ENCODE results near the gene TUBA3C.
"Not testable (repeated sequence)": the region's sequence is repeated elsewhere in the genome, so short reads cannot be mapped to it uniquely, and the experiment has no call there.

Gene TUBA3C

DNA sequence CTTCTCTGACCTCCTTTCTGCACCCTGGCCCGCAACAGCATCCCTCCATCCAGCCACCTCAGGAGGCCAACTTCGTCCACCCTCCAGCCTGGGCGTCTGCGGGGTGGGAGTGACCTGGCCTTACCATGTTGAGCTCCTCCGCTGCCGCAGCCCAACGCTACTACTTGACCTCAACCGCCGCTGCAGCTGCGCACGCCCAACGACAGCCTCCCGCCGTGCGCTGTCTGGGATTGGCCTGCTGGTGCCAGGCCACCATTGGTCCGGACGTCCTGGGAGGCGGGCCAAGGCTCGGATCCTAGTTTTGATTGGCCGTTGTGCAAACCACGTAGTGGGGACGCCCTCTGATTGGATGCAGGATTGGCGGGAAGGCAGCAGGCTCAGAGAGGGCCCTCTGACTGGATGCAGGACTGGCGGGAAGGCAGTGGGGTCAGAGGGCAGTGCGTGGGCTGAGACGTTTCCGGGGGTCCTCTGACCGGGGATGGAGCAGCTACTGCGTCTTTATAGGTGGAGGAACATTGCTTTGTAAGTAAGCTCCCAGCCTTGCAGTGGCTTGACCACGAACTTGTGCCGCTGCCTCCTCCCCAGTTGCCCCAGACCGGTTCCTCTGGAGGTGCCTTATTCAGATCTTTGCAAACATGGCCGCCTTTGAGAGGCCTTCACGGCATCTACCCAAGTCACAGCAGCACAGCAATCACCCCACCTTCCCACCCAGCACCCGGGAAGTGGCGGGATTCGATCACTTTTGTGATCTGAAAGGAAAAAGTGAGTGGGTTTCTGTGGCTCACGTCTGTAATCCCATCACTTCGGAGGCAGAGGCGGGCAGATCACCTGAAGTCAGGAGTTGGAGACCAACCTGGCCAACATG is at the start of gene TUBA3C:
Gene TUBA3C (minus strand): TSS at position 204 of the 865 bp plus-strand sequence. CDS start 77 bp downstream, at position 127.
- H3K4me3 ChIP-seq (ENCODE audit: low read depth, low read length): no peak within 1 kb of the TSS
- TF ChIP-seq, protein P1, sequence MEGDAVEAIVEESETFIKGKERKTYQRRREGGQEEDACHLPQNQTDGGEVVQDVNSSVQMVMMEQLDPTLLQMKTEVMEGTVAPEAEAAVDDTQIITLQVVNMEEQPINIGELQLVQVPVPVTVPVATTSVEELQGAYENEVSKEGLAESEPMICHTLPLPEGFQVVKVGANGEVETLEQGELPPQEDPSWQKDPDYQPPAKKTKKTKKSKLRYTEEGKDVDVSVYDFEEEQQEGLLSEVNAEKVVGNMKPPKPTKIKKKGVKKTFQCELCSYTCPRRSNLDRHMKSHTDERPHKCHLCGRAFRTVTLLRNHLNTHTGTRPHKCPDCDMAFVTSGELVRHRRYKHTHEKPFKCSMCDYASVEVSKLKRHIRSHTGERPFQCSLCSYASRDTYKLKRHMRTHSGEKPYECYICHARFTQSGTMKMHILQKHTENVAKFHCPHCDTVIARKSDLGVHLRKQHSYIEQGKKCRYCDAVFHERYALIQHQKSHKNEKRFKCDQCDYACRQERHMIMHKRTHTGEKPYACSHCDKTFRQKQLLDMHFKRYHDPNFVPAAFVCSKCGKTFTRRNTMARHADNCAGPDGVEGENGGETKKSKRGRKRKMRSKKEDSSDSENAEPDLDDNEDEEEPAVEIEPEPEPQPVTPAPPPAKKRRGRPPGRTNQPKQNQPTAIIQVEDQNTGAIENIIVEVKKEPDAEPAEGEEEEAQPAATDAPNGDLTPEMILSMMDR (IDR thresholded peaks at IDR 0.05; ENCODE audit: borderline replicate concordance, insufficient read depth, low read depth, low read length): no peak

DNA sequence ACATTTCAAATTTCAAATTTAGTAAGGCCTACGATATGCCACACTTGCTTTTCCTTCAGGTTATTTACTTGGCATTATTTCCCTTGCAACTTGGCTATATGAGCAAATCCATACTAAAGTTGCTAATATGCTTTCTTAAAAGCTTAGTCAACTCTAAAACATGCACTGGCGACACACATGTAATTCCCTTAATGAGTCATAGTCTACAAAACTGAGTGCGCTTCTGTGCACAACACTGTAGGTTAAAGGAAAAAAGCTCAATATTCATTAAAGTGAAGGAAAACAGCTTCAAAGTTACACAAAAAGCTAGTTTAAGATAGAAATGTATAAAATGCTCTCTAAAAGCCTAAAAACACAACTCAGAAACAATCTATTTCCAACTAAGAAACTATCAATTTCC is 25.8 kb upstream of the TUBA3C start:
- H3K4me3 ChIP-seq (ENCODE audit: low read depth, low read length): not testable (repeated sequence)

DNA sequence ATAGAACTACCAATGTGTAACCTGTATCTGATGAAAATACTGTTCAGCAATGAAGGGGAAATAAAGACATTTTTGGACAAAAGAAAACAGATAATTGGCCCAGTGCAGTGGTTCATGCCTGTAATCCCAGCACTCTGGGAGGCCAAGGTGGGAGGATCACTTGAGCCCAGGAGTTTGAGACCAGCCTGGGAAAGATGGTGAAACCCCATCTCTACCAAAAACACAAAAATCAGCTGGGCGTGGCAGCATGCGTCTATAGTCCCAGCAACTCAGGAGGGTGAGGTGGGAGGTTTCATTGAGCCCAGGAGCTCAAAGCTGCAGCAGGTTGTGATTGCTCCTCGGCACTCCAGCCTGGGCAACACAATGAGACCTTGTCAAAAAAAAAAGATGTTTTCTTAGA is 11.0 kb upstream of the TUBA3C start:
- H3K4me3 ChIP-seq (ENCODE audit: low read depth, low read length): not testable (repeated sequence)

DNA sequence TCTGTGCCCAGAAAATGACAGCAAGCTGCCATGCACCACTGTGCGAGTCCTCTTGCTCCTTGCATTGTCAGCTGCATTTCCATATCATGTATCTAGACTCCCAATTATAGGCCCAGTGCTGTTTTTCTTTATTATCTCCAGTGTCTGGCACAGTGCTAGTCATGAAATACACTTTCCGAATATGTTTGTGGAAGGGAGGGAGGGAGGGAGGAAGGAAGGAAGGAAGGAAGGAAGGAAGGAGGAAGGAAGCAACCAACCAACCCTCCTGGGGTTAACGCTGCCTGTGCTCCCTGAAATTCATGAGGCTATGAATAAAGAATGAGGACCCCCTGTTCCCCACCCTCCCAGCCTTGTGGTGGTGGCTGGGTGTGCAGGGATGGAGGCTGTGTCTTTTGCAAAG is 8.3 kb upstream of the TUBA3C start:
- not testable (repeated sequence) for H3K4me3 ChIP-seq (ENCODE audit: low read depth, low read length)

DNA sequence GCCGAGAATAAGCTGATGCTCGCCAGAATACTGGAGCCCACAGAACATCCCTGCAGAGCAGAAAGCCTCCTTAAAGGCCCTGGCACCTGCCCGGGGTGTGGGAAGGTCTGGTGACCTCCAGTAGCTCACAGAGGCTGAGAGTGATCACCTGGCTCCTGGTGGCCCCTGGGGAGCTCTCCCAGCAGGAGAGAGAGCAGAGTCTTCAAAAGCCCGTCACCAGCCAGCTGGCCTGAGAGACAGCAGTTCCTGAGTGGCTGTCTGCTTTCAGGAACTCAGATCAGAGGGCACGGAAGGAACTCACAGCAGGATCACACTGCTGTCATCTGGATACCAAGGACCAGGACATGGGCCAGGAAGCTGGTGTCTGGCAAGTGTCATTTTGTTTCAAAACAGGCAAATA is 7.7 kb upstream of the TUBA3C start:
- not testable (repeated sequence) for H3K4me3 ChIP-seq (ENCODE audit: low read depth, low read length)

DNA sequence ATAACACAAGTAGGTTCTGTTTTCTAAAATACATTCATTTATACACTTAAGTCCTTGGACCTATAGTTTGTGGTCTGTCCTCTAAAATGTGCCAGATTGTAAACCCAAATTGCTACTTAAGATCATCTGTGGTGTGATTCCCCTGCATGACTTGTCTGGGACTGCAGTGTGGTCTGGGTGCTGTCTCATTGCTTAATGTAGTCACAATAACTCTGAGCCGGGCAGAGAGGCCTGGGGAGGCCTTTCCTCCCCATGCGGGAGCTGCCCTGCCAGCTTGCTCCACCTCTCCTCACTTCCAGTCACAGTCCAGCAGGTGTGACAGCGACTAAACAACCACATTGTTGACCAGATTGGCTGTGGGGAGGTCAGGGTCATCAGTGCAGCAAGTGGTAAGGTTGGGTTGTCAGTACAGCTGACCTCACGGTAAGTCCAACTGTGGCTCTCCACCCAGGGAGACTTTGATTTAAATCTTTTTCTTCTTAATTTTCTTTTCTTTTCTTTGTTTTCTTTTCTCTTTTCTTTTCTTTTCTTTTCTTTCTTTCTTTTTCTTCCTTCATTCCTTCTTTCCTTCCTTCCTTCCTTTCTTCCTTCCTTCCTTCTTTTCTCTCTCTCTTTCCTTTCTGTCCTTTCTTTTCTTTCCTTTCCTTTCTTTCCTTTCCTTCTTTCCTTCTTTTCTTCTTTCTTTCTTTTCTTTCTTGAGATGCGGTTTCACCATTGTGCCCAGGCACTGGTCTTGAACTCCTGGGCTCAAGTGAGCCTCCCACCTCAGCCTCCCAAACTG is 4.4 kb upstream of the TUBA3C start:
- TF ChIP-seq, protein P1 (IDR thresholded peaks at IDR 0.05; ENCODE audit: borderline replicate concordance, insufficient read depth, low read depth, low read length): no peak
- H3K4me3 ChIP-seq (ENCODE audit: low read depth, low read length): no peak overlapping the region

DNA sequence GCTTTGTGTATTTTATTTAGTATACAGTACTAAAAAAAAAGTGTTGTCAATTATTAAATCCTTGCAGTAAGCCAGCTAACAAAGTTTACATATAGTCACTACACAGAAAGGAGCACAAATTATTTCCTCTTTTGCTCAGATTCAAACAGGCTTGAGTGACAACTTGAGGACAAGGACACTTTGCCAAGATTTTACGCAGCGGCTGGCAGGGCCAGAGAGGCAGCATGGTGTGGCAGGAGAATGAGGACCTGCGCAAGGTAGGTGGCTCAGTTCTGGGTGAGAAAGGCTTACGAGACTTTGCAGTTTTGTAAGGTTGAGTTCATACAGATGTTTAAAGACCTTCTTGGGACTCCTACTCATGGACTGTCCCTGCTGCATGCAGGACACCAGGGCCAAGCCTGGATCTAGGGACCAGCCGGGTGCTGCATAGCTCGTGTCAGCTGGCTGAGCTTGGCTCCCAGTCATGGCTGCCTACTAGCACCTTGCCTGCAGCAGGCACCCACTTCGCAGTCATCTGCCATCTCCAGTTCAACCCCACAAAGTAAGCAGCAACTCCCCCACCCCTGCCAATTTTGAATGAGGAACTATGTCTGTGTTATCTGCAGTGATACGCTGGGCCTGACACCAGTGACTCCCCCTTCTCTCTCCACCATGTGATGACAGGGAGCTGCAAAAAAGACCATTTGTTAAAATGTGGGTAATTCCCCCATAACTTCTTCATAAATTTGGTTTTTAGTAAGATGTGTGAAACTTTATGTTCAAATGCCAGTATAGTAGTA is 3.7 kb upstream of the TUBA3C start:
- TF ChIP-seq, protein P1 (IDR thresholded peaks at IDR 0.05; ENCODE audit: borderline replicate concordance, insufficient read depth, low read depth, low read length): no peak
- no peak overlapping the region for H3K4me3 ChIP-seq (ENCODE audit: low read depth, low read length)

DNA sequence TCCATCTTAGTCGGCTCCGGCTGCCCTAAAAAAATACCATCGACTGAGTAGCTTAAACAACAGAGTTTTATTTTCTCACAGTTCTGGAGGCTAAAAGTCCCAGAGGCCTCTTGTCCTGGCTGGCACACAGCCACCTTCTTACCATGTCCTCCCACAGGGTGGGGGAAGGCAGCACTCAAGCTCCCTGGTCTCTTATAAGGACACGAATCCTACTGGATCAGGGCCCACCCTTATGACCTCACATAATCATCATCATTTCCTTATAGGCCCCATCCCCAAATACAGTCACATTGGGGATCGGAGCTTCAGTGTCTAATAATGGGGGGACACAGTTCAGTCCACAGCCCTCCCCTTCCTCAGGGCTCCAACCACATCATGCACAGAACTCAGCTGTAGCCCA is 2.6 kb upstream of the TUBA3C start:
- no peak overlapping the region for H3K4me3 ChIP-seq (ENCODE audit: low read depth, low read length)
- TF ChIP-seq, protein P1 (IDR thresholded peaks at IDR 0.05; ENCODE audit: borderline replicate concordance, insufficient read depth, low read depth, low read length): no peak

DNA sequence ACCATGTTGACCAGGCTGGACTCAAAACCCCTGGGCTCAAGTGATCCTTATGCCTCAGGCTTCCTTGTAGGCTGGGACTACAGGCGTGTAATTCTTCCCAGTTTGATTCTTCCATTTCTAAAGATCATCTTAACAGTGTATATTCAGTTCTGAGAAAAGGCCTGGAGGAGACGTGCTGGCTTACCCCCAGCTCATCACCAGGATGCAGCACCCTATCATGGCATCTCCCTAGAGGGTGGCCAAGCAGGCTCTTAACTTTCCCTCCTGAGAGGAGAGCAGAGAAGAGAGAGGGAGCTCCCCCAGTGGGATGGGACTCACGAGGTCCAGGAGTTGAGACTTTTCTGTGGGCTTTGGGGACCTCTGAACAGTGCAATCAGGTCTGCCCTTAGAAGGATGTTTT is 2.1 kb upstream of the TUBA3C start:
- TF ChIP-seq, protein P1 (IDR thresholded peaks at IDR 0.05; ENCODE audit: borderline replicate concordance, insufficient read depth, low read depth, low read length): no peak
- no peak overlapping the region for H3K4me3 ChIP-seq (ENCODE audit: low read depth, low read length)
